Body of pancreas (tissue), 4 donors: ENCODE measurements around the gene LIN7C. TPM values are rescaled to one million over a fixed set of nuclear protein-coding genes. Genes with fewer than 3 reads are reported as not detected.
A peak's percentile ranks its signal among the peaks of the same experiment; 100 is the strongest.
"Not testable (repeated sequence)": the region's sequence is repeated elsewhere in the genome, so short reads cannot be mapped to it uniquely, and the experiment has no call there.

ENCODE experiments used
- ATAC-seq: fragments of 150-250 bp; one replicate; pipeline ENCODE4 v1.9.1; 2016
- DNase-seq, 4 donors: peaks; one replicate each; pipeline ENCODE4 v3.0.0-alpha.2; 2019
- H3K27ac ChIP-seq, 4 donors: fragments of 200-600 bp; sonication (generic); 1 replicate in 3 of 4; 2 replicates in 1 of 4; pipeline versions ENCODE4 v1.5.1 to v1.6.1; 2016 to 2019; ENCODE audit warnings: mild to moderate bottlenecking in 1 of 4, mixed read lengths in 1 of 4, moderate library complexity in 1 of 4
- H3K27me3 ChIP-seq, 2 donors: fragments of 200-600 bp; sonication (generic); one replicate each; pipeline ENCODE4 v1.6.0; 2016; ENCODE audit warnings: mild to moderate bottlenecking in 1 of 2
- H3K36me3 ChIP-seq, 2 donors: fragments of 200-600 bp; sonication (generic); replicated peaks in 1 of 2; 2 replicates each; pipeline ENCODE4 v1.5.1; 2016; ENCODE audit warnings: low read depth in 2 of 2; ENCODE audit not compliant: insufficient read depth in 1 of 2
- H3K4me1 ChIP-seq: fragments of 200-600 bp; sonication (generic); one replicate; pipeline ENCODE4 v1.6.0; 2016
- H3K4me3 ChIP-seq, 2 donors: fragments of 200-600 bp; sonication (generic); 1 replicate in 1 of 2; 2 replicates in 1 of 2; pipeline ENCODE4 v1.5.1; 2016 to 2019
- H3K9me3 ChIP-seq, 3 donors: fragments of 200-600 bp; sonication (generic); 1 replicate in 2 of 3; 2 replicates in 1 of 3; pipeline ENCODE4 v1.5.1; 2016
- POLR2A ChIP-seq, 3 donors: fragments of 450-650 bp; IDR thresholded peaks; one replicate each; pipeline ENCODE4 v1.6.1; 2016; ENCODE audit warnings: antibody characterized with exemption in 3 of 3, mild to moderate bottlenecking in 2 of 3
- WGBS, 2 donors: methylation state at CpG; one replicate each; pipeline ENCODE4 v1.1.5; 2017; 5-methylcytosine and 5-hydroxymethylcytosine counted together
- intact Hi-C: fragments of 100-400 bp; cut with DNase I; formaldehyde crosslinking; loops from one replicate; pipeline ENCODE4 v1.15.1; 2023
- total RNA-seq, 2 donors: library from RNA; depleted of rRNA; stranded (reverse); fragments of >200 nt; gene quantifications; one replicate each; pipeline ENCODE4 v1.1.0, GENCODE V29; 2016
- TF ChIP-seq, protein P1 (sequence below), 7 experiments: fragments of 450-650 bp in 4 of 7; fragments of 200-600 bp in 3 of 7; sonication (generic) in 3 of 7; IDR thresholded peaks; one replicate each; pipeline ENCODE4 v1.5.1; 2016 to 2019; ENCODE audit warnings: antibody characterized with exemption in 7 of 7

LIN7C gene
- total RNA-seq, 2 donors from 2014 or later: 17.5 to 27.8 TPM

GRCh38 chr11:27453701-27454100 lies 52.9 kb downstream of the LIN7C start:
- WGBS, 2 donors: 23 to 24% methylated on average over 1 of the region's 1 CpG
- DNase-seq (no peak), ATAC-seq (peak; percentile 22)
- no peaks in the 10 kb centered on the region for H3K9me3 ChIP-seq
- TF ChIP-seq POLR2A (IDR thresholded peaks at IDR 0.05): no peak
- TF ChIP-seq, protein P1, sequence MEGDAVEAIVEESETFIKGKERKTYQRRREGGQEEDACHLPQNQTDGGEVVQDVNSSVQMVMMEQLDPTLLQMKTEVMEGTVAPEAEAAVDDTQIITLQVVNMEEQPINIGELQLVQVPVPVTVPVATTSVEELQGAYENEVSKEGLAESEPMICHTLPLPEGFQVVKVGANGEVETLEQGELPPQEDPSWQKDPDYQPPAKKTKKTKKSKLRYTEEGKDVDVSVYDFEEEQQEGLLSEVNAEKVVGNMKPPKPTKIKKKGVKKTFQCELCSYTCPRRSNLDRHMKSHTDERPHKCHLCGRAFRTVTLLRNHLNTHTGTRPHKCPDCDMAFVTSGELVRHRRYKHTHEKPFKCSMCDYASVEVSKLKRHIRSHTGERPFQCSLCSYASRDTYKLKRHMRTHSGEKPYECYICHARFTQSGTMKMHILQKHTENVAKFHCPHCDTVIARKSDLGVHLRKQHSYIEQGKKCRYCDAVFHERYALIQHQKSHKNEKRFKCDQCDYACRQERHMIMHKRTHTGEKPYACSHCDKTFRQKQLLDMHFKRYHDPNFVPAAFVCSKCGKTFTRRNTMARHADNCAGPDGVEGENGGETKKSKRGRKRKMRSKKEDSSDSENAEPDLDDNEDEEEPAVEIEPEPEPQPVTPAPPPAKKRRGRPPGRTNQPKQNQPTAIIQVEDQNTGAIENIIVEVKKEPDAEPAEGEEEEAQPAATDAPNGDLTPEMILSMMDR (IDR thresholded peaks at IDR 0.05): no peak
- intact Hi-C loops: no loop called here
- no peaks in the 10 kb centered on the region for H3K27me3 ChIP-seq
- no peak overlapping the region for H3K4me3 ChIP-seq
- H3K27ac ChIP-seq: peak overlapping the region in 1 of 4 donors; percentile 4
- peaks cover 91% of the 10 kb centered on the region for H3K4me1 ChIP-seq
- no peaks in the 10 kb centered on the region for H3K36me3 ChIP-seq

GRCh38 chr11:27452147-27452546 lies 54.4 kb downstream of the LIN7C start:
- Histone ChIP-seq H3K4me3 (no peak overlapping the region), H3K4me1 (peaks cover 89% of the 10 kb centered on the region), H3K27ac (peak overlapping the region; percentile 16 to 54 (median 33)), H3K9me3 (no peaks in the 10 kb centered on the region), H3K36me3 (no peaks in the 10 kb centered on the region), H3K27me3 (no peaks in the 10 kb centered on the region)
- no peak for DNase-seq
- WGBS, 2 donors: 63 to 69% methylated on average over 3 of the region's 3 CpGs
- intact Hi-C loops: no loop called here
- no peak for ATAC-seq
- no peak for TF ChIP-seq POLR2A (IDR thresholded peaks at IDR 0.05)
- TF ChIP-seq, protein P1 (IDR thresholded peaks at IDR 0.05): no peak

DNA sequence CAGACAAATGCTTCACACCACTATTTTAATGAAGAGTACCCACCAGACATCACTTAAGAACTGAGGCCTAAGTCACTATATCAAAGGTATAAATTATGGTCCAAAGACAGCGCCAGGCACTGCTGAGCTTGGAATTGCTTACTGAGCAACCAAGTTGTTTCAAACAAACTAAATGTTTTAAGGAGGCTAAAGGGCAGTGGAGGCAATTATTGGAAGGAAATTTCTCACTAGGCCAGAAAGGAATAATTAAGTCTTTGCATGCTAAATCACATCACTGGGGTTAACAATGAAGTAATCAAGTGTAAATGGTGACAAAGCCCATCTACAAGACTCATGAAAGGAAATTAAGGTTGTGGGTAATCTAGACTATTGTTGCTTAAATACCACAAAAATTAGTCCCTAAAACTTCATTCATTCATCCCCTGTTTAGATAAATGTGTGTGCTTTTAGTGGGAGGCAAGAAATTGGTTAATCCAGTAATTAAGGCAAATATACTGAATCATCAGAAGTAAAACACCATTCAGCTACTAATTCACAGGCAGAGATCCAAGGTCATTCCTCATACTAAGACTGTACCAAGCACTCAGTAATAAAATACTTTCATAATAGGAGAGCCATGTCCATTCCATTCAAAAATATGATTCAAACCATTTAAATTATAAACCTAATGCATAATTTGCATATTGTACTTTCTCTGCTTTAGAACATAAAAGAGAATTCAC lies 55.2 kb downstream of the LIN7C start:
- Histone ChIP-seq H3K9me3 (no peaks in the 10 kb centered on the region), H3K4me3 (no peak overlapping the region), H3K27ac (peak overlapping the region; percentile 16 to 54 (median 33)), H3K27me3 (no peaks in the 10 kb centered on the region), H3K4me1 (peaks cover 82% of the 10 kb centered on the region), H3K36me3 (no peaks in the 10 kb centered on the region)
- no peak for TF ChIP-seq POLR2A (IDR thresholded peaks at IDR 0.05)
- 81 to 84% methylated on average over 1 of the region's 1 CpG for WGBS, 2 donors
- no peak for DNase-seq
- intact Hi-C loops: no loop called here
- peak; percentile 41 for ATAC-seq

DNA sequence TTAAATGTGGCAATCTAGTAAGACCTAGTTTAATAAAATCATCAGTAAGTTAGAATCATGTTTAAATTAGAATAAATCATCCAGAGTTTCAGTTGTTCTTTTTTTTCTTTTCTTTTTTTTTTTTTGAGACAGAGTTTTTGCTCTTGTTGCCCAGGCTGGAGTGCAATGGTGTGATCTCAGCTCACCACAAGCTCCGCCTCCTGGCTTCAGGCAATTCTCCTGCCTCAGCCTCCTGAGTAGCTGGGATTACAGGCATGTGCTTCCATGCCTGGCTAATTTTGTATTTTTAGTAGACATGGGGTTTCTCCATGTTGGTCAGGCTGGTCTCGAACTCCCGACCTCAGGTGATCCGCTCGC lies 58.4 kb downstream of the LIN7C start:
- 94 to 98% methylated on average over 5 of the region's 5 CpGs for WGBS, 2 donors
- H3K4me3 ChIP-seq, ATAC-seq, intact Hi-C loops, H3K36me3 ChIP-seq, H3K9me3 ChIP-seq, H3K27me3 ChIP-seq: not testable (repeated sequence)
- peak overlapping the region in 2 of 4 donors; percentile 21 to 28 for H3K27ac ChIP-seq
- DNase-seq: peak in 2 of 4 donors; percentile 33 to 61
- H3K4me1 ChIP-seq: peaks cover 77% of the 10 kb centered on the region

- ATAC-seq (no peak), DNase-seq (no peak)
- Histone ChIP-seq H3K4me1 (peaks cover 77% of the 10 kb centered on the region), H3K36me3 (no peaks in the 10 kb centered on the region), H3K9me3 (no peaks in the 10 kb centered on the region), H3K27me3 (no peaks in the 10 kb centered on the region), H3K4me3 (no peak overlapping the region), H3K27ac (peak overlapping the region in 2 of 4 donors; percentile 21 to 28)
- WGBS, 2 donors: 82 to 91% methylated on average over 5 of the region's 5 CpGs
- intact Hi-C loops: no loop called here
- TF ChIP-seq, protein P1 (IDR thresholded peaks at IDR 0.05): no peak
- no peak for TF ChIP-seq POLR2A (IDR thresholded peaks at IDR 0.05)
Measured at GRCh38 chr11:27447288-27448183, 59.0 kb downstream of the LIN7C start.
